Measurements from ENCODE around the gene PIGV. TPM values are rescaled to one million over a fixed set of nuclear protein-coding genes. Genes with fewer than 3 reads are reported as not detected.
A peak's percentile ranks its signal among the peaks of the same experiment; 100 is the strongest.
"Not testable (repeated sequence)": the region's sequence is repeated elsewhere in the genome, so short reads cannot be mapped to it uniquely, and the experiment has no call there.

PIGV gene
- total RNA-seq, 5 donors from 2014 or later (not counting 1 experiment from before 2014, with no cell fraction given): 10.3 to 24.0 (median 20.3) TPM

DNA sequence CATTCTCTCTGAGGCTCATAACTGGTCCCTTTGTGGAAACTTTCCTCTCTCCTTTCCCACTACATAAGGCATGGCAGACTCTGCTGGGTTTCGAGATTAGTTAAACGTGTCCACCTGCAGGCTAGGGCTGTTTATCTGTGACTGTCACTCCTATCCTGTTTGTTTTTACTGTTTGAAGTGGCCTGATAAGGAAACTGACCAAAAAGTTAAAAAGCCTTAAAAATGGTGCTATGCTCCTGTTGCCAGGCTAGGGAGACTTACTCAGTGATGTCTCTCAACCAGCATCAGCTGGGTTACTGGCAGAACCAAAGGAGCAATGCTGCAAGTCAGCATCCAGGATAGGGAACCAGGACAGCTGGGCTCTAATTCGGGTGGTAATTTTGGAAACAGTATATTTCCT lies 3.9 kb downstream of the PIGV start:
- no peak for ATAC-seq (replicated peaks in 1 of 4)
- ChIA-PET POLR2A (no interaction called here), CTCF (interaction anchor here (0.8 to 6.3 kb wide), 4 partner anchors 41 to 190 kb away, joined by 3 to 156 read pairs (median 40); no protein-coding TSS in a partner anchor)
- no peaks in the 10 kb centered on the region for H3K27me3 ChIP-seq (replicated peaks in 1 of 2; ENCODE audit: control insufficient read depth in 2 of 2, extremely low read depth in 1 of 2, insufficient read depth in 2 of 2, low read length in 1 of 2)
- Mint-ChIP-seq H3K4me1 (peaks cover 41 to 51% (median 49%) of the 10 kb centered on the region in 3 donors), H3K9me3 (no peaks in the 10 kb centered on the region), H3K4me3 (no peak overlapping the region), H3K27ac (peak overlapping the region; percentile 74 to 99), H3K27me3 (no peaks in the 10 kb centered on the region), H3K36me3 (peaks cover 33% of the 10 kb centered on the region)
- H3K4me3 ChIP-seq (ENCODE audit: control insufficient read depth in 1 of 2, extremely low read depth in 1 of 2, low read length in 1 of 2): no peak overlapping the region
- H3K4me1 ChIP-seq (ENCODE audit: control insufficient read depth in 1 of 2, extremely low read depth in 1 of 2, insufficient read depth in 2 of 2, low read length in 2 of 2): peaks cover 11 to 38% of the 10 kb centered on the region in 2 experiments
- WGBS (ENCODE audit: insufficient coverage): no CpG with 5 or more reads among the region's 3 CpGs
- no peaks in the 10 kb centered on the region for H3K9me3 ChIP-seq
- H3K36me3 ChIP-seq (ENCODE audit: control insufficient read depth in 2 of 2, extremely low read depth in 1 of 2, insufficient read depth in 1 of 2, low read length in 1 of 2): peaks cover 9 to 32% of the 10 kb centered on the region in 2 donors
- H3K27ac ChIP-seq (ENCODE audit: low read length): no peak overlapping the region
- DNase-seq: no peak

DNA sequence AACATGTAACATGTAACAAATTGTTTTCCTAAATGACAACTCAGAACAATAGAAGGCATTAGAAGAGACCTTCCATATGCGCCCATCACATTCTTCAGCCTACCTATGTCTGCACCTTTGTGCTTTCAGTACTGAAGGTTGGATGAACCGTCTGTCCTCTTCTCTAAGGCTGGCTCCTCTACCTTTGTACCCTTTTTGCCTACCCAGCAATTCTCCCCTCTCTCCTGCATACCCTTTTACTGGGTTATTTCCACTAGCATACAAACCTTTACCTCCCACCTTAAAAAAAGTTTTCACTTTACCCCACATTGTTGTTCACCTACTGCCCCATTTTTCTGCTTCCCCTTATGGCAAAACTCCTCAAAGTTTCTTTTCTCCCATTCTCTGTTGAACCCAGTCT lies 5.2 kb downstream of the PIGV start:
- Histone ChIP-seq H3K4me1 (ENCODE audit: control insufficient read depth in 1 of 2, extremely low read depth in 1 of 2, insufficient read depth in 2 of 2, low read length in 2 of 2) (peaks cover 5 to 28% of the 10 kb centered on the region in 2 experiments), H3K27ac (ENCODE audit: low read length) (no peak overlapping the region), H3K9me3 (no peaks in the 10 kb centered on the region), H3K4me3 (ENCODE audit: control insufficient read depth in 1 of 2, extremely low read depth in 1 of 2, low read length in 1 of 2) (no peak overlapping the region), H3K36me3 (ENCODE audit: control insufficient read depth in 2 of 2, extremely low read depth in 1 of 2, insufficient read depth in 1 of 2, low read length in 1 of 2) (peaks cover 9 to 39% of the 10 kb centered on the region in 2 donors), H3K27me3 (replicated peaks in 1 of 2; ENCODE audit: control insufficient read depth in 2 of 2, extremely low read depth in 1 of 2, insufficient read depth in 2 of 2, low read length in 1 of 2) (no peaks in the 10 kb centered on the region)
- no peaks in the 10 kb centered on the region for H3K9me3 Mint-ChIP-seq
- DNase-seq: no peak
- no peak for ATAC-seq (replicated peaks in 1 of 4)
- ChIA-PET CTCF (interaction anchor here in 1 of 2 donors (5.4 kb wide), 1 partner anchor 191 kb away, joined by 156 read pairs; no protein-coding TSS in a partner anchor), POLR2A (no interaction called here)
- no peaks in the 10 kb centered on the region for H3K27me3 Mint-ChIP-seq
- peak overlapping the region; percentile 25 to 36 for H3K27ac Mint-ChIP-seq
- WGBS (ENCODE audit: insufficient coverage): 90% methylated on average over 2 of the region's 2 CpGs
- peaks cover 41% of the 10 kb centered on the region for H3K36me3 Mint-ChIP-seq
- peaks cover 34 to 42% (median 39%) of the 10 kb centered on the region in 3 donors for H3K4me1 Mint-ChIP-seq
- no peak overlapping the region for H3K4me3 Mint-ChIP-seq

- ATAC-seq (replicated peaks in 1 of 4) (no peak), DNase-seq (no peak)
- H3K36me3 Mint-ChIP-seq: peaks cover 41% of the 10 kb centered on the region
- no peaks in the 10 kb centered on the region for H3K9me3 ChIP-seq
- H3K36me3 ChIP-seq (ENCODE audit: control insufficient read depth in 2 of 2, extremely low read depth in 1 of 2, insufficient read depth in 1 of 2, low read length in 1 of 2): peaks cover 9 to 39% of the 10 kb centered on the region in 2 donors
- H3K4me1 ChIP-seq (ENCODE audit: control insufficient read depth in 1 of 2, extremely low read depth in 1 of 2, insufficient read depth in 2 of 2, low read length in 2 of 2): peaks cover 0 to 15% of the 10 kb centered on the region in 2 experiments
- no peak overlapping the region for H3K4me3 ChIP-seq (ENCODE audit: control insufficient read depth in 1 of 2, extremely low read depth in 1 of 2, low read length in 1 of 2)
- no peak overlapping the region for H3K4me3 Mint-ChIP-seq
- H3K27me3 Mint-ChIP-seq: no peaks in the 10 kb centered on the region
- CTCF ChIA-PET: interaction anchor here in 1 of 2 donors (0.7 kb wide), 1 partner anchor 39 kb away, joined by 3 read pairs; no protein-coding TSS in a partner anchor
- H3K4me1 Mint-ChIP-seq: peaks cover 30 to 38% (median 32%) of the 10 kb centered on the region in 3 donors
- POLR2A ChIA-PET: no interaction called here
- 98% methylated on average over 5 of the region's 5 CpGs for WGBS (ENCODE audit: insufficient coverage)
- H3K9me3 Mint-ChIP-seq: no peaks in the 10 kb centered on the region
- no peak overlapping the region for H3K27ac ChIP-seq (ENCODE audit: low read length)
- peak overlapping the region in 1 of 2 donors; percentile 35 for H3K27ac Mint-ChIP-seq
- H3K27me3 ChIP-seq (replicated peaks in 1 of 2; ENCODE audit: control insufficient read depth in 2 of 2, extremely low read depth in 1 of 2, insufficient read depth in 2 of 2, low read length in 1 of 2): no peaks in the 10 kb centered on the region
These were observed 6.6 kb downstream of the PIGV start for GRCh38 chr1:26794391-26794790.

- Mint-ChIP-seq H3K27me3 (no peaks in the 10 kb centered on the region), H3K36me3 (peaks cover 34% of the 10 kb centered on the region), H3K4me3 (no peak overlapping the region), H3K4me1 (peaks cover 33 to 45% (median 42%) of the 10 kb centered on the region in 3 donors), H3K27ac (peak overlapping the region; percentile 79 to 87), H3K9me3 (no peaks in the 10 kb centered on the region)
- ATAC-seq (replicated peaks in 1 of 4) (no peak), DNase-seq (no peak)
- H3K9me3 ChIP-seq: no peaks in the 10 kb centered on the region
- H3K27me3 ChIP-seq (replicated peaks in 1 of 2; ENCODE audit: control insufficient read depth in 2 of 2, extremely low read depth in 1 of 2, insufficient read depth in 2 of 2, low read length in 1 of 2): no peaks in the 10 kb centered on the region
- H3K27ac ChIP-seq (ENCODE audit: low read length): no peak overlapping the region
- WGBS (ENCODE audit: insufficient coverage): 100% methylated on average over 2 of the region's 2 CpGs
- peaks cover 13 to 32% of the 10 kb centered on the region in 2 experiments for H3K4me1 ChIP-seq (ENCODE audit: control insufficient read depth in 1 of 2, extremely low read depth in 1 of 2, insufficient read depth in 2 of 2, low read length in 2 of 2)
- ChIA-PET POLR2A (interaction anchor here in 1 of 2 donors (0.5 kb wide), 1 partner anchor 30 kb away, joined by 3 read pairs; no protein-coding TSS in a partner anchor), CTCF (interaction anchor here in 1 of 2 donors (1.1 kb wide), 1 partner anchor 9 kb away, joined by 3 read pairs; no protein-coding TSS in a partner anchor)
- H3K36me3 ChIP-seq (ENCODE audit: control insufficient read depth in 2 of 2, extremely low read depth in 1 of 2, insufficient read depth in 1 of 2, low read length in 1 of 2): peaks cover 9 to 30% of the 10 kb centered on the region in 2 donors
- H3K4me3 ChIP-seq (ENCODE audit: control insufficient read depth in 1 of 2, extremely low read depth in 1 of 2, low read length in 1 of 2): no peak overlapping the region
These were observed 9.9 kb downstream of the PIGV start for GRCh38 chr1:26797627-26798026.

DNA sequence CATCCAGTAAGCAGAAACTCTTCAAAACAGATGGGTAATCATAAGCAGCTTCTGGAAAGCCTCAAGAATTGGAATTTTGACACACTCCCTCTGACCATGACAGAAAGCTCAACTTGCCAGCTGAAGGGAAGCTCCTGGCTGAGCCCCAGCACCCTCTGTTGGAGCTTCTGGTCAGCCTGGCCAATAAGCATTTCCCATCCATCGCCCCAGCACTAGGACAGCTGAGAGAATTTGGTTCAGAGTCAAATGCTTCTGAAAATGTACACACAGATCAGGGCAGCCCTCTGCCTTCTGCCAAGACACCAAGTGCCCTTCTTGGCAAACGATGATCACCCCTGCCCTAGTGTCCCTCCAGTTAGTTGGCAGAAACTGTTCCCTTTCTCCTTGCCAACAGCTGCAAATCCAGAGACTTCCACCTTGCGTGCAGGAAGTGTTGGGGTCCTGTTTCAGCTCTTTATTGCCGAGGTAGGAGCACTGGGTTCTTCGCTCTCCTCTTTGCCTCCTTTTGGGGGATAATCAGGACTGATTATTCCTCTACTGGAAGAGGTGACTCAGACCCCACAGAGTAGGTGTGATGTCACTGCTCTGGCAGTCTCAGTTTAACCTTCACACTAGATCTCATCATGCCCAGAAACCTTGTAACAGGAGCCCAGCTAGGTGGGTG lies 11.9 kb downstream of the PIGV start:
- H3K4me3 ChIP-seq (ENCODE audit: control insufficient read depth in 1 of 2, extremely low read depth in 1 of 2, low read length in 1 of 2): no peak overlapping the region

GRCh38 chr1:26803932-26804331 lies 16.2 kb downstream of the PIGV start:
- H3K27me3 ChIP-seq (replicated peaks in 1 of 2; ENCODE audit: control insufficient read depth in 2 of 2, extremely low read depth in 1 of 2, insufficient read depth in 2 of 2, low read length in 1 of 2); CTCF ChIA-PET; H3K9me3 ChIP-seq; H3K36me3 Mint-ChIP-seq; H3K9me3 Mint-ChIP-seq; H3K27me3 Mint-ChIP-seq; H3K27ac Mint-ChIP-seq; H3K27ac ChIP-seq (ENCODE audit: low read length); H3K36me3 ChIP-seq (ENCODE audit: control insufficient read depth in 2 of 2, extremely low read depth in 1 of 2, insufficient read depth in 1 of 2, low read length in 1 of 2); H3K4me3 ChIP-seq (ENCODE audit: control insufficient read depth in 1 of 2, extremely low read depth in 1 of 2, low read length in 1 of 2); H3K4me3 Mint-ChIP-seq; ATAC-seq (replicated peaks in 1 of 4); DNase-seq; POLR2A ChIA-PET: not testable (repeated sequence)
- peaks cover 34 to 37% (median 34%) of the 10 kb centered on the region in 3 donors for H3K4me1 Mint-ChIP-seq
- 100% methylated on average over 7 of the region's 36 CpGs for WGBS (ENCODE audit: insufficient coverage)
- H3K4me1 ChIP-seq (ENCODE audit: control insufficient read depth in 1 of 2, extremely low read depth in 1 of 2, insufficient read depth in 2 of 2, low read length in 2 of 2): peaks cover 13 to 33% of the 10 kb centered on the region in 2 experiments

More for the DNA sequence above, 11.9 kb downstream of the PIGV start:
- no peaks in the 10 kb centered on the region for H3K27me3 ChIP-seq (replicated peaks in 1 of 2; ENCODE audit: control insufficient read depth in 2 of 2, extremely low read depth in 1 of 2, insufficient read depth in 2 of 2, low read length in 1 of 2)
- peak in 2 of 35 experiments; percentile 13 to 41 for DNase-seq
- ATAC-seq (replicated peaks in 1 of 4): peak; percentile 60 to 66 (median 66)
- H3K4me1 Mint-ChIP-seq: peaks cover 33 to 36% (median 35%) of the 10 kb centered on the region in 3 donors
- WGBS (ENCODE audit: insufficient coverage): 88% methylated on average over 3 of the region's 5 CpGs
- no peaks in the 10 kb centered on the region for H3K9me3 Mint-ChIP-seq
- peaks cover 18% of the 10 kb centered on the region for H3K36me3 Mint-ChIP-seq
- CTCF ChIA-PET: interaction anchor here (0.6 to 2.6 kb wide), 8 partner anchors 9 to 198 kb away, joined by 3 to 17 read pairs (median 4); no protein-coding TSS in a partner anchor
- peak overlapping the region; percentile 82 for H3K27ac ChIP-seq (ENCODE audit: low read length)
- H3K27ac Mint-ChIP-seq: peak overlapping the region; percentile 96 to 97
- H3K4me3 Mint-ChIP-seq: peak overlapping the region; percentile 49 to 72 (median 63)
- H3K27me3 Mint-ChIP-seq: no peaks in the 10 kb centered on the region
- peaks cover 1 to 18% of the 10 kb centered on the region in 2 donors for H3K36me3 ChIP-seq (ENCODE audit: control insufficient read depth in 2 of 2, extremely low read depth in 1 of 2, insufficient read depth in 1 of 2, low read length in 1 of 2)
- POLR2A ChIA-PET: interaction anchor here in 1 of 2 donors (1.0 kb wide), 1 partner anchor 33 kb away, joined by 3 read pairs; no protein-coding TSS in a partner anchor
- H3K9me3 ChIP-seq: no peaks in the 10 kb centered on the region
- H3K4me1 ChIP-seq (ENCODE audit: control insufficient read depth in 1 of 2, extremely low read depth in 1 of 2, insufficient read depth in 2 of 2, low read length in 2 of 2): peaks cover 13 to 33% of the 10 kb centered on the region in 2 experiments
